HG02610 (cell line): ENCODE measurements around the gene ELFN1.

ENCODE experiments used
- ATAC-seq: cut with Tn5 transposase; IDR thresholded peaks from one replicate; pipeline ENCODE4 v1.9.1; 2021; ENCODE audit warnings: mild to moderate bottlenecking, moderate library complexity; ENCODE audit not compliant: unreplicated experiment

The ELFN1 gene

DNA sequence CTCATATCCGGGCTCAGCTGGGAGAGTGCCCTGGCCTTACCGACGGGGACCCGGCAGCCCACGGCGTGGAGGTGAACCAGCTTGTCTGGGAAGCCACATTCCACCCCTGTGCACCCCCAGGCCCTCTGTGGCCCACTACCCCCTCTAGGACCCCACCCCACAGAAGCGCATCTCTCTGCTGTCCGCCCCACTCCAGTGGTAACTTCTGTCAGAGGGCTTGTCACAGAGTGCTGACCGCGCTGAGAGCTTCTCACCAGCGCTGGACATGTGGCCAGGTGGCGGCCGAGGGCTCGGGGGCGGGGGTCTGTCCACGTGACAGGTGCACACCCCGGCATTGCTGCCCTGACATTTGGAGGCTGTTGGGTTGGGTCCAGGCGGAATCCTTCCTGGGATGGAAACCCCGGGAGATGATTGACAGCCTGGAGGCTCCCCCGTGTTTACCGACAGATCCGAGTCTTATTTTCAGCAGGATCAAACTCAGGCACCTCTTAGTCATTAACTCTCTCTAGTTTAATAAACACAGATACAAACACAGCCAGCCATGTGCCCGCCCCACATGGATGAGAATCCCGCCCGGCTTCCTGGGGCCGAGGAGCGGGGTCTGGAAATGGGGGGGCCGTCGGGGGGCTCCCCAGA is 5.1 kb downstream of the ELFN1 start:
- ATAC-seq: no peak

DNA sequence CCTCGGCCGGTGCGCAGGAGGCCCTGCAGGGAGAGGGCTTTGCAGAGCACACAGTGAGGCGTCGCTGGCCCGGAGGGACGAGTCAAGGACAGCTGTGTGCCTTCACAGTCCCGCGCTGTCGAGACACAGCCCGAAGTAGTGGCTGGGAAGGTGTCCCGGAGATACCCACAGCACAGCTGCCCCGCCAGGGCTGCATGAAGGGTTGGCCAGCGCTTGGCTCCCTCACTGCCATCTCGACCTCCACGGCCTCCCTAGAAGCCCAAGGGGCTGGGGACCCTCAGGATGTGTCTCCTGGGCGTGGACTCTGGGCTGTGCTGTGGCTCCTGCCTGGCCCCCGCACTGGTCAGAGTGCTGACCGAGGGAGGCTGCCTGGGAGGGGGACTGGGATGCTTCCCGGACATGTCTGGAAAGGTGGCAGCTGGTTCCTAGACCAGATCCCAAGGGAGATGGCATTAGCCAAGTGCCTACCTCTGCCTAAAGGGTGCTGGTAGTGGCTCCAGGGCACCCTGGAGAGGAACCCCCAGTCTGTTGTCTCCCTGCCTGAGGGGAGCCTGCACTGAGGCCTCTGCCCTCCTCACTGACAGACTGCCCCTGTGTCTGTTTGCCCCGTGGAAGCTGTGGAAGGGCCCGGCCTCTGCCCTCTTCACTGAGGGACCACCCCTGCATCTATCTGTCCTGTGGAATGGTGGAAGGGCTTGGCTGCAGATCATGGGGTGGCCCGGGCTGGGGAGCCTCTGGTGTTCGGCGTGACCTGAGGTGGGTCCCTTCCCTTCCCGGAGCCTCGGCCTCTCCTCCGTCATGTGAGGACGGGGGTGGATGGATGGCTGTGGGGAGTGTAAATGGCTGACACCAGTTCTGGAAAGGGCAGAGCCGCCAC is 5.8 kb downstream of the ELFN1 start:
- no peak for ATAC-seq

DNA sequence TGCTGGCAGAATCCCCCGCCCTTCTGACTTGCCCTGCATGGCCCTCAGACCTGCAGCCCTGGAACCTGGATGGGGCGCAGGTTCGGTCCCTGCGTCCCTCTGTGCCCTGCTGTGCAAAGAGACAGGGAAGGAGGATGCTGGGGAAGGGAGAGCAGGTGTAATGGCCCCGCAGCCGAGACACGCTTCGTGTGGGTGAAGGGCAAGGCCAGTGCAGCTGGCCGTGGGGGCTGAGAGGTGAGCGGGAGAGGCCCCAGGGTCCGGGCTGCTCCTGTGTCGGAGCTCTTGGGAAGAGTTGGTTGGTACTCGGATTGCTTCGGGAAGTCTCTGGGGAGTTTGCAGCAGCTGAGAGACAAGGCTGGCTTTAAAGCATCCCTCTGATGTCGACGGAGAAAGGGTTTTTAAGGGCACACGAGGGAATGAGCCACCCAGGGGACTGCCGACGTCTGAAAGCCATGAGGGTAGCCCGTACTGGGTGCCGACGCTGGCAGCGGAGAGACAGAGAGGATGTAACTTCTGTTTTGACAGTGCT is 6.5 kb downstream of the ELFN1 start:
- no peak for ATAC-seq

DNA sequence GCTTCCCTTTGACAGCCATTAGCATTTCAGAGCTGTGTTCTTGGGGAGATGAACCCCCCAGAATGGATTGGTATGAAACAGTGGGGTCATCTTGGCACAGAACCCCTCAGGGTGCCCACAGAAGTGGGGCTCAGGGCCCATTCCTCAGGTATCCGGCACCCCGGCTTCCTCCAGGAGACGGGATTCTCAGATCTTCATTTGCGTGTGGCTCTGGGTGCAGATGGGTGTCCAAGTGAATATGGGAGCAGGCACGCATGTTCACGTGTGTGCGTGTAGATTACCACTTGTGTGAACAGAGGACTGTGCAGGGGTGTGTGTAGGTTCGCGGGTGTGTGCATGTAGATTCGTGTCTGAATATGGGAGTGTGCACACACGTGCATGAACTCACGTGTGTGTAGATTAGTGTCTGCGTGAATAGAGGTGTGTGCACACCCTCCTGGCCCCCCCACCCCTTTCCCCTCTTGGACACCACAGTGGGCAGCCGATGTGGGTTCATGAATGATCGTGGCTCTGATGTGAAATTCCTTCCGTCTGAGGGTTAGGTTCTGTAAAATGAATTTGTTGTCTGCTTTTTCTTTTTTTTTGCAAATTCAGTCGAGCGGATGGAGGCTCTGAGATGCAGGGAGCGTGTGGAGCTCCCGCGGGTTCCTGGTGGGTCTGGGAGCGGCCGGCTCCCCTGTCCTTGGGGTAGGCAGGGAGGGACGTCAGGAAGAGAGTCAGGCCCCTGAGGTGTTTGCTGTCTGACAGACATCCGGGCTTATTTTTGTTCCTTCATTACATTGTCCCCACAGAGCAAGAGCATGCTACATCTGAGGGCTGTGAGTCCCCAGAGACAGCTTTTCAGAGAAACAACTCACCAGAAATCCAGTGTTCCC is 7.4 kb downstream of the ELFN1 start:
- ATAC-seq: no peak

DNA sequence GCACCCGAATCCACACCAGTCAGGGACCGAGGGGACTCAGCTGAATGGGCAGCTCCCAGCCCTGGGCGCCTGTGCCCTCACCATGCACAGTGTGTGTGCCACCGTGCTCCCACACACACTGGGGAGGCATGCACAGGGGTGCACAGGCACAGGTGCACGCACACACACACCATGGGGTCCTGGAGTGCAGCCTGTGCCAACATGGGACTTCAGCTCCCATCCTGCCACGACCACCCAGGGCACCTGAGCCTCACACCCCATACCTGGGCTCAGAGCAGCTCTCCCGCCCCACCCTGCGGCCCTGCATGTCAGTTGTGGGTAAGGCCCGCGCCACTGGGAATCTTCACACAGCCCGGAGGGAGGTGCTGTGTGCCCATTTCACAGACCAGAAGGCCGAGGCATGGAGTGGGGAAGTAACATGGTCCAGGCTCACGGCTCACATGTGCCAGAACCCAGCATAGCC is 8.0 kb downstream of the ELFN1 start:
- no peak for ATAC-seq

DNA sequence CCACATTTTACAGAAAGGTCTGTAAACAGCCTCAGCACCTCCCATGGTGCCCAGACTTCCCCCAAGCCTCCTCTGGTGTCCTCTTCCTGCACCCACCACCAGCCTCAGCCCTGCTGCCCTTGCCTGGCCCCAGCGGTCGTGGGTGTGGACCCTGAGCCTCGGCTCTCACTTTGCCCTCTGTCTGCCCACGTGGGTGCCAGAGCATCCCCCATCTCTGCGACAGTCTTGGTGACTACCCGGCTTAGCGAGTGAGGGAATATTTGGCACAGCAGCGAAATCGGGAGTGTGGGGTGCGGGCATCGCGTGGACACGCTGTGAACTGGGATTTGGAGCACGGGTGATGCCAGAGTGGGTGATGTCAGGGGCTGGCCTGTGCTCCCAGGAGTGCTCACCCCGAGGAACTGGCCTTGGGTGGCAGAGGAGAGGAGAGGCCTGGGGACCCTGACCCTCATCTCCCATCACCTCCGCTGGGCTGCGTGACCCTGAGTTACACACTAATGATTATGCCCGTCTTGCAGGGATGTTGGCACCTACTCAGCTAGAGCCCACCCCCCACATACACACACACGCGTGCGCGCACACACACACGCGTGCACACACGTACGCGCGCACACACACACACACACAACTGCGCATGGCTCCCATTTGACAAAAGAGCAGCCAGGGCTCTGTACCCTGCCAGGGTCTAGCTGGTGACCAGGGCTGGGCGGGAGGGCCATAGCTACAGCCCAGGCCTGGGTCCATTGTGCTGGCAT is 8.7 kb downstream of the ELFN1 start:
- no peak for ATAC-seq

DNA sequence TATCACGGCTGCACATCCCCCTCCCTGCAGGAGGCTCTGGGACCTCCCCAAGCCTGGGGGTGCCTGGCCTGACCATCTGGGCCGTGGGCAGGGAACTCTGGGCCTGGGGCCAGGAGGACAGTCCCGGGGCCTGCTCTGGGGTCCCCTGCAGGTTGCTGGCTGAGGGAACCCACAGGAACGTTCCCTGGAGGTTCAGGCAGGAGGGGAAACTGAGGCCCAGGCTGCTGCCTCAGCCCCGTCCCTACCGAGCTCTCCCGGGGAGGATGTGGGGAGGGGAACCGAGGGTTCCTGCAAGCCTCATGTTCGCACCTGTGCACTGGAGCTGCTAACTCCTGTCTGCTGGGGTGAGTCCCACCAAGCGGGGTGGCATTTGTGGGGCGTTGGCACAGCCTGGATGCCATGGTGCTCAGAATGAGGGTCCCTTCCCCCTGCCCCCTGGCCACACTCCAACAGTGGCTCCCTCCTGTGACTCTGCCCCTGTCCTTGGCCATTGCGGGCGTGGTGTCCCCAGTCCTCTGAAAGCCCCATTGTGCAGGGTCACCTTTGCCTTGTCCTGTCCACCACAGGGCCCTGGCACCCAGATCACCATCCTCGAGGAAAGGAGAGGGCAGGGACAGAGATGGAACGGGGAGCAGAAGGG is 9.4 kb downstream of the ELFN1 start:
- no peak for ATAC-seq

DNA sequence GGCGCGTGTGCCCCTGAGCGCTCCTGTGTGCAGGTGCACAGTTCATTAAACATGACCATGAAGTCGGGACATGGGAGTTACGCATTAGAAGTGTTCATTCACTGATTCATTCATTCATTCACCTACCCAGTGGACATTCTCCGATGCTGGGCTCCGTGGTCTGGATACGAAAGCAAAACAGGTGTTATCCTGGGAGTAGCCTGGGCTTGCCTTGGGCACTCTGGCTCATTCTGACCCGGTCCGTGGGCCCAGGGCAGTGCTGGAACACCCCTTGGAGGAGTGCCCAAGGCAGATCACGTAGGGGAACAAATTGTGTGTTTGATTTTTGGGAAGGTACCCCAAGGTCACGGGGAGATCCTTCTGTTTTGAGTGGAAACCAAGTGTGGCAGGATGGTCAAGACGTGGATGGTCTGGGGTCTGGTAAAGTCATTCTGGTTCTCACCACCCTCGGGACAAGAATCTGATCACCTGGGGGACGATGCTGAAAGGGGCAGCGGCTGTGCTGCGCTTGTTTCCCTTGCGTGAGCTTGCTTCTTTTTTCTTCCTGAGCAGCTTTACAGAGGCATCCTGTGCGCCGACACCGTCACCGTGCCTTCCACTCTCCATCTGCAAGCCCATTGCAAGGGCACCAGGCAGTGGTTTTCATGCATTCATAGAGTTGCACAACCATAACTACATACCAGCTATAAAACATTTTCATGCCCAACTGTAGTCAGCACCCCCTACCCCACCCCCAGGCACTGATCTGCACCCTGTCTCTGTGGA is 10.1 kb downstream of the ELFN1 start:
- ATAC-seq: no peak

DNA sequence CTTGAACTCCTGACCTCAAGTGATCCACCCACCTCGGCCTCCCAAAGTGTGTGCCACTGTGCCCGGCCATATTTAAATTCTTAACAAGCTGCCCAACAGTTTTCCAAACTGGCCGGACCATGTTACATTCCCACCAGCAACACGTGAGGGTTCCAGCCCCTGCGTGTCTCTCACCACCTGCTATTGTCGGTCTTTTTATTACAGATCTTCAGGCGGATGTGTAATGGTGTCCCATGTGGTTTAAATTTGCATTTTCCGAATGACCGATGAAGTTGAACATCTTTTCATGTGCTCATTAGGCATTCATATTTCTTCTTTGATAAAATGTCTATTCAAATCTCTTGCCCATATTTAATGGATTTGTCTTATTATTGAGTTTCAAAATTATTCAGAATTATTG is 11.5 kb downstream of the ELFN1 start:
- ATAC-seq: no peak

DNA sequence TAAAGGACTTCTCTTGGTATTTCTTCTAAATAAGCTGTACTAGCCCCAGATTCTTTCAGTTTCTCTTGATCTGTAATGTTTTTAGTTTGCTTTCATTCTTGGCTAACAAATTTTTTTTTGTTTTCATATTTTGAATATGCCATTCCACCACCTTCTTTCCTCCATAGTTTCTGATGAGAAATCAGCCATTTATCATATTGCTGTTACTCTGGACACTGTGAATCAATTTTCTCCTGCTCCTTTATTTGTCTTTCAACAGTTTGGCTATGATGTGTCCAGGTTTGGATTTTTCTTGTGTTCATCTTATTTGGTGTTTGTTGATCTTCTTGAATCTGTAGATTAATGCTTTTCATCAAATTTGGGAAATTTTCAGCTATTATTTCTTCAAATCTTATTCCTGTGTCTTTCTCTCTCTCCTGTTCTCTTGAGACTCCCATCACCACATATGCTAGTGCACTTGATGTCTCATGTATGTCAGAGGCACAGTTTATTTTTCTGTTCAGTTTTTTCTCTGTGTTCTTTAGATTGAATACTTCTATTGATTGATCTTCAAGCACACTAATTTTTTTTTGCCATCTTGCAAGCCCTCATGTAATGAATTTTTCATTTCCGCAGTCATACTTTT is 15.0 kb downstream of the ELFN1 start:
- ATAC-seq: no peak

DNA sequence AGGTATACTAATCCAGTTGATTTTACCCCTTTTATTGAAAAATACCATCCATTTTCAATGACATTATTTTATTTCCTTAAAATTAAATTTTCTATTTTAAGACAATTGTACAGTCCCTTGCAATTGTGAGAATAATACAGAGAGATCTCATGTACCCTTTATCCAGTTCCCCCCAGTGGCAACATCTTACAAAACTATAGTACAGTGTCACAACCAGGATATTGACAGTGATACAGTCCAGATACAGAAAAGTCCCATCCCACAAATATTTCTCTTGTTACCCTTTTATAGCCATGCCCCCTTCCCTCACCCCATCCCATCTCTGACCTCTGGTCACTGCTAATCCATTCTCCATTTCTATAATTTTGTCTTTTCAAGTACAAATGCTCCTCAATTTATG is 18.5 kb downstream of the ELFN1 start:
- ATAC-seq: no peak

DNA sequence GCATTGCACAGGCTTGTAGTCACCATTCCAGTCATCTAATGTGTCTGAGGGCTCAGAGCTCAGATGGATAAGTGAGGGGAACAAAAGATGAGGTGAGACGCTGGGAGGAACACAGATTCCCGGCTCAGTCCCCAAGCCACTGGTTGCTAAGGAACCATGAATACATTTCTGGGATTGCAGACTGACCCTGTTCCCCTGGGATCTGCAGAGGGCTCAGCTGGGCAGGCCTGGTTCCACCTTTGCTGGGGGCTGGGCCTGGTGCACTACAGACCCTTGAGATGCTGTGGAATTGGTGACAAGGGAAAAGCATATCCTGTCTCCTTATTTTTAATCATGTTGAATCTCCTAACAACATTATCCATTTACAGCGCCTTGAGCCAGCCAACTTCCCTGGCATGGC is 19.2 kb downstream of the ELFN1 start:
- ATAC-seq: no peak

DNA sequence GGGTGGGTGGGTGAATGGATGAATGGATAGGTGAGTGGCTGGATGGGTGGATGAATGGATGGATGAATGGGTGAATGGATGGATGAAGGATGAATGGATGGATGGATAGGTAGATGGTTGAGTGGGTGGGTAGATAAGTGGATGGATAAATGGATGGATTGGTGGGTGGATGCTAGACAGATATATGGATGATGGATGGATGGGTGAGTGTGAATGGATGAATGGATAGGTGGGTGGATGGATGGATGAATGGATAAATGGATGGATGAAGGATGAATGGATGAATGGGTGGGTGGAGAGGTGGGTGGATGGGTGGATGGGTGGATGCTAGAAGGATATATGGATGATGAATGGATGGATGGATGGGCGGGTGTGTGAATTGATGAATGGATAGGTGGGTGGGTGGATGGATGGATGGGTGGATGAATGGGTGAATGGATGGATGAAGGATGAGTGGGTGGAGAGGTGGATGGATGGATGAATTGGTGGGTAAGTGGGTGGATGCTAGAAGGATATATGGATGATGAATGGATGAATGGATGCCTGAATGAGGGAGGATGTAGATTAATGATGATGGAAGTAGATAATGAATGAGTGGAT is 20.4 kb downstream of the ELFN1 start:
- ATAC-seq: no peak

DNA sequence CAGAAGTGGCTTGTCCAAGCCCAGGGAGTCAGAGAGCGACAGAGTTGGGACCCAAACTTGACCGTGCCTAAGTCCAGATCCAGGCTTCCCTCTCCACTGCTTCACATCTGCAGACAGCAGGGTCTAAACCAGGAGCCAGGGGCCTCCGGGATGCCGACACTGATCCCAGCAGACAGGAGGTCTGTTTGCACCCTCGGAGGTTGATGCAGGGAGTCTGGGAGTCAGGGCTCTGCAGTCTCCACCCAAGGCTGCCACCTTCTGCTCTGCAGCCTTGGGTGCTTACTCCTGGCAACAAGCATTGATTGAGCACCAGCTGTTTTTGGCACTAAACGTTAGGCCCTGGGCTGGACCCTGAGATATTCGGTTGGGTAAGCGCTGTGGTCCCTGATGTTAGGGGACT is 21.0 kb downstream of the ELFN1 start:
- ATAC-seq: no peak

DNA sequence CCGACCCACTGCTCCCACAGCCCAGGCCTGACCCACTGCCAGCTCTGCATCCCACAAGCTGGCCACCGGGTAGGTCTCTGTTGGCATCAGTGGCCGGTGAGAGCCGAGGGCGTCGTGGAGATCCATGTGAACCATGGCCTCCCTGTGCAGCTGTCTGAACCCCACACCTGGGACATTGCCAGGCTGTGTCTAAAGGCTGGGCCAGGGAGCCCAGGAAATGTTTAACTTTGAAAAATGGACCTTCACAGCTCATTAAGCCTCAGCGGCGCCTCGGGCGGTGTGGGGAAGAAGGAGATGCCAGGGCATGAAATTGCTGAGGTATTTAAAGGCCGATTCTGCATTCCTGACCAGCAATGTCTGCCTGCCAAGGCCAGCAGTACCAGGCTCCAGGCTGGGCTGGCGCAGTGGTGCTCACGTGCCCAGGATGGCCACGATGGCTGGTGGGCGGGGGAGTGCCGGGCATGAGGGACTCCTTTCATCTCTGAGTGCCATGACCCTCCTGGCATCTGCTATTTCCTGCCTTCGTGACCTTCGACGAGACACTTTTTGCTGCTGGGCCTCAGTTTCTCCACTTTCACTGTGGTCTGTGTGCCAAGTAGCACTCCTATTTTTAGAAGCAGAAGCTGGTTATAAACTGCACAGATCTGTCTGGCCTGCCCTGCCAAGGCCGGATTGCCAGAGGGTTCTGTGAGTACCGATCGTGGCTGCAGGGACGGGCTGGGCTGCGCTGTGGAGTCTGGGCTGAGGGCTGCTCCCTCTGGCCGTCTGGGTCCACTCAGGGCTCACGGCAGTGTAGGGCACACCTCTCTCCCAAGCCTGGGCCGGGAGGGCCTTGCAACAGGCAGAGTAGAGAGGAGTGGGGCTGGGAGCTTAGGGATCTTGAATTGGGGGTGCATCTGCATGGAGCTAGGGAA is 21.8 kb downstream of the ELFN1 start:
- ATAC-seq: no peak

DNA sequence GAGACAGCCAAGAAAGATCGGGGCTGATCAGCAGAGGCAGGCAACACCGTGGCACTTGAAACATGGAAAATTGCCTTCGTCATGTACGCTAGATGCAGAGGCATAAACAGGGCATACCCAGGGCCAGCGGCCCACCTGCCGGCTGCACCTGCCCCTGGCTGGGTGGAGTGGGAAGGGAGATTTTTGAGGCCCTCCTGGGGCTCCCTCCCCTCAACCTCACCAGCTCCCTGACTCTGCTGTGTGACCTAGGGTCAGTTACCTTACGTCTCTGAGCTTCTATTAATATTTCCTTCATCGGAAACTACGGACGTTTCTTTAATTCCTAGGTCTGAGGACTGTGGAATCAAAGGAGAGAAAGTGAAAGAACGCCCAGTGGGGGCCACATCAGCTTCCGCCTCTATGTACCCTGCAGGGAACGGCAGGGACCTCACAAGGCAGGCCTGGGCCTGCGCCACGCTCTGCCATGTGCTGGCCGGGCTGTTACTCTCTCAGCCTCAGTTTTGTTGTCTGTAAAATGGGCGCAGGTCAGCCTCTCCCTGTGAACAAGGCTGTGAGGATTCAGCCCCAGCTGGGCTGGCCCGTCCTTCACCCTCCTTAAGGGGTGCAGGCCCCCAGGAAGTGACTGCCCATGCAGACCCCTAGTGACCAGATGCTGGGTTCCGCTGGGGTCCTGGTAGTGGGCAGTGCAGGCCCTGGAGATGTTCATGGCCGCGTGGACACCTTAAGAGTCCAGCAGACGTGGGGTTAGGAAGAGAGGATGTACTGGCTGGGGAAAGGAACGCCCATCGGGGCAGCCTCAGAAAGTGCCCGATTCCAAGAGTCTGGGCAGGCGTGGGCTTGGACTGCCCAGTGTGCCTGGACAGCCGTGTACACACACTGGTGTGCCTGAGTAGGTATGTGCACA is 22.7 kb downstream of the ELFN1 start:
- no peak for ATAC-seq
